ENCODE data around the gene TRMT1. TPM values are rescaled to one million over a fixed set of nuclear protein-coding genes. Genes with fewer than 3 reads are reported as not detected.

Gene TRMT1
- total and polyA plus RNA-seq, 2 donors (not counting 1 experiment from before 2014, with no cell fraction given), result 91.8 to 281 TPM

GRCh38 chr19:13163609-13164342 lies 47.2 kb upstream of the TRMT1 start:
- Histone ChIP-seq H3K9ac (ENCODE audit: low read length) (peak overlapping the region; percentile 73), H3K79me2 (ENCODE audit: control insufficient read depth, insufficient read depth, low read length) (peaks cover 17% of the 10 kb centered on the region), H3K4me3 (ENCODE audit: control extremely low read depth in 1 of 5, extremely low read depth in 1 of 5, insufficient read depth in 1 of 5, low read depth in 2 of 5, low read length in 4 of 5) (peak overlapping the region in 4 of 5 experiments; percentile 16 to 61 (median 39)), H4K20me1 (ENCODE audit: control insufficient read depth, insufficient read depth, low read length, poor library complexity, severe bottlenecking) (no peaks in the 10 kb centered on the region), H2AFZ (ENCODE audit: insufficient read depth, low read depth, low read length, poor library complexity, severe bottlenecking) (peak overlapping the region; percentile 84), H3K4me2 (replicated peaks; ENCODE audit: low read depth, low read length, poor library complexity, severe bottlenecking) (peak overlapping the region; percentile 94), H3K27ac (ENCODE audit: low read length in 2 of 2) (peak overlapping the region; percentile 85 to 94), H3K4me1 (ENCODE audit: control insufficient read depth in 2 of 2, insufficient read depth in 2 of 2, low read length in 2 of 2) (peaks cover 84 to 97% of the 10 kb centered on the region in 2 donors), H3K9me3 (ENCODE audit: control extremely low read depth in 1 of 3, control insufficient read depth in 2 of 3, insufficient read depth in 1 of 3, low read length in 2 of 3) (no peaks in the 10 kb centered on the region), H3K27me3 (replicated peaks in 1 of 4; ENCODE audit: control extremely low read depth in 1 of 4, control insufficient read depth in 3 of 4, insufficient read depth in 4 of 4, low read length in 3 of 4) (no peaks in the 10 kb centered on the region), H3K36me3 (replicated peaks in 1 of 2; ENCODE audit: control extremely low read depth in 1 of 2, control insufficient read depth in 1 of 2, extremely low read depth in 1 of 2, insufficient read depth in 2 of 2, low read length in 1 of 2) (no peaks in the 10 kb centered on the region)
- peak overlapping the region; percentile 92 for H3K4me3 Mint-ChIP-seq
- TF ChIP-seq CTCF (IDR thresholded peaks at IDR 0.05) (no peak), EZH2 (IDR thresholded peaks at IDR 0.05; ENCODE audit: borderline replicate concordance, insufficient read depth, low read depth, low read length, poor library complexity, severe bottlenecking) (no peak)
- intact Hi-C loops (cut with micrococcal nuclease), result loop anchor here (5.0 kb wide), 1 partner anchor 1219 kb away; the partner anchor contains the start of gene ADGRE5
- peak overlapping the region; percentile 97 for H3K27ac Mint-ChIP-seq
- ChIA-PET CTCF (interaction anchor here (0.6 to 12.6 kb wide), 13 partner anchors 9 to 275 kb away, joined by 3 to 154 read pairs (median 5); no protein-coding TSS in a partner anchor), POLR2A (interaction anchor here (0.6 to 7.1 kb wide), 11 partner anchors 9 to 1206 kb away, joined by 3 to 64 read pairs (median 4); no protein-coding TSS in a partner anchor)
- DNase-seq (peak; percentile 68), ATAC-seq (ENCODE audit: low read depth) (peak; percentile 10)
- H3K9me3 Mint-ChIP-seq (ENCODE audit: insufficient read depth), result no peaks in the 10 kb centered on the region
- peaks cover 64% of the 10 kb centered on the region for H3K4me1 Mint-ChIP-seq
- H3K27me3 Mint-ChIP-seq, result no peaks in the 10 kb centered on the region
- 6% methylated on average over 20 of the region's 20 CpGs for WGBS (ENCODE audit: insufficient coverage)

Measured in B cell (primary cell).